K562 (cell line): ENCODE measurements around the gene DNAJC6. TPM values are rescaled to one million over a fixed set of nuclear protein-coding genes. Genes with fewer than 3 reads are reported as not detected.

Experiments
- ATF4 ChIP-seq: fragments of 450-650 bp; formaldehyde crosslinking; IDR thresholded peaks from 2 replicates; pipeline ENCODE4 v1.4.0; 2022; ENCODE audit warnings: mild to moderate bottlenecking, moderate library complexity
- CBX5 ChIP-seq: IDR thresholded peaks from 2 replicates; pipeline ENCODE4 v1.6.1; 2014; ENCODE audit warnings: low read depth, borderline replicate concordance
- CREB5 ChIP-seq: fragments of 250-450 bp; sonication (Bioruptor Pico); IDR thresholded peaks from 2 replicates; pipeline ENCODE4 v1.5.0; 2020; ENCODE audit warnings: mild to moderate bottlenecking
- CREM ChIP-seq: IDR thresholded peaks from 2 replicates; pipeline ENCODE4 v1.6.1; 2014; ENCODE audit warnings: antibody characterized with exemption, low read depth
- CSDE1 ChIP-seq, 2 experiments: fragments of 450-650 bp; IDR thresholded peaks; 2 replicates each; pipeline ENCODE4 v1.6.1; 2016; ENCODE audit warnings: mild to moderate bottlenecking in 1 of 2
- CUX1 ChIP-seq: fragments of 200-800 bp; sonication (Bioruptor generic); IDR thresholded peaks from 2 replicates; pipeline ENCODE4 v1.6.1; 2016; ENCODE audit warnings: missing genetic modification characterization, missing compliant biosample characterization
- FOSL1 ChIP-seq: fragments of 200-800 bp; sonication (Bioruptor generic); conservative IDR thresholded peaks from 2 replicates; pipeline ENCODE4 v1.6.1; 2016; ENCODE audit warnings: missing genetic modification characterization, missing compliant biosample characterization
- GMEB1 ChIP-seq: fragments of 250-450 bp; sonication (Bioruptor Pico); IDR thresholded peaks from 2 replicates; pipeline ENCODE4 v1.4.0; 2020; ENCODE audit warnings: mild to moderate bottlenecking
- NCOA6 ChIP-seq: fragments of 450-650 bp; IDR thresholded peaks from 2 replicates; pipeline ENCODE4 v1.6.1; 2017; ENCODE audit warnings: mild to moderate bottlenecking
- NRF1 ChIP-seq, 2 experiments: fragments of 450-650 bp; IDR thresholded peaks in 1 of 2; conservative IDR thresholded peaks in 1 of 2; 2 replicates each; pipeline ENCODE4 v1.6.1; 2014; ENCODE audit warnings: mild to moderate bottlenecking in 2 of 2
- PML ChIP-seq: IDR thresholded peaks from 2 replicates; pipeline ENCODE4 v1.6.1; 2012; ENCODE audit warnings: low read length, inconsistent platforms
- RFX1 ChIP-seq: fragments of 450-650 bp; IDR thresholded peaks from 2 replicates; pipeline ENCODE4 v1.6.1; 2016; ENCODE audit warnings: mild to moderate bottlenecking, moderate library complexity
- TOE1 ChIP-seq, 2 experiments: fragments of 450-650 bp in 1 of 2; sonication (generic) in 1 of 2; formaldehyde crosslinking in 1 of 2; IDR thresholded peaks; 2 replicates each; pipeline versions ENCODE4 v1.7.1 to v1.8.0; 2016 to 2022; ENCODE audit warnings: borderline replicate concordance in 2 of 2, mild to moderate bottlenecking in 2 of 2, antibody characterized with exemption in 1 of 2, inconsistent platforms in 1 of 2, low read depth in 1 of 2, missing genetic modification reagents in 1 of 2, moderate library complexity in 1 of 2
- VEZF1 ChIP-seq: fragments of 200-800 bp; sonication (Bioruptor generic); IDR thresholded peaks from 2 replicates; pipeline ENCODE4 v1.6.1; 2017; ENCODE audit warnings: missing genetic modification characterization, missing compliant biosample characterization
- ZNF184 ChIP-seq: sonication (generic); formaldehyde crosslinking; IDR thresholded peaks from 2 replicates; pipeline ENCODE4 v1.5.0; 2020; ENCODE audit warnings: missing genetic modification reagents
- ZNF584 ChIP-seq: fragments of 200-800 bp; sonication (Bioruptor generic); IDR thresholded peaks from 2 replicates; pipeline ENCODE4 v1.6.1; 2016; ENCODE audit warnings: low read depth, mild to moderate bottlenecking, missing genetic modification characterization, missing compliant biosample characterization
- polyA plus RNA-seq, 8 experiments: library from polyadenylated mRNA; depleted of rRNA in 4 of 8; stranded (reverse) in 5 of 8; unstranded in 3 of 8; fragments of >200 nt; fragmentation: Nextera tagmentation in 2 of 8; fragmentation: Illumina TruSeq in 1 of 8; extraction: Ambion mirVana in 2 of 8; extraction: Trizol in 1 of 8; gene quantifications; 2 replicates each; pipeline versions ENCODE4 v1.2.1 to v1.2.3, GENCODE V29; 2011 to 2014; ENCODE audit warnings: inconsistent platforms in 1 of 8, missing spikeins in 1 of 8
- total RNA-seq, 7 experiments: library from RNA; depleted of rRNA in 6 of 7; stranded (reverse); fragments of >200 nt in 6 of 7; fragmentation: Illumina TruSeq in 2 of 7; extraction: Trizol in 2 of 7; gene quantifications; 2 replicates each; pipeline versions ENCODE4 v1.2.1 to v1.2.3, GENCODE V29; 2011 to 2021; ENCODE audit warnings: low replicate concordance in 1 of 7

DNAJC6 gene
- total and polyA plus RNA-seq, 9 of the 15 experiments (the other 6 are each of a cell fraction or from before 2014, with no cell fraction given), result 6.7 to 78.7 (median 28.0) TPM

DNA sequence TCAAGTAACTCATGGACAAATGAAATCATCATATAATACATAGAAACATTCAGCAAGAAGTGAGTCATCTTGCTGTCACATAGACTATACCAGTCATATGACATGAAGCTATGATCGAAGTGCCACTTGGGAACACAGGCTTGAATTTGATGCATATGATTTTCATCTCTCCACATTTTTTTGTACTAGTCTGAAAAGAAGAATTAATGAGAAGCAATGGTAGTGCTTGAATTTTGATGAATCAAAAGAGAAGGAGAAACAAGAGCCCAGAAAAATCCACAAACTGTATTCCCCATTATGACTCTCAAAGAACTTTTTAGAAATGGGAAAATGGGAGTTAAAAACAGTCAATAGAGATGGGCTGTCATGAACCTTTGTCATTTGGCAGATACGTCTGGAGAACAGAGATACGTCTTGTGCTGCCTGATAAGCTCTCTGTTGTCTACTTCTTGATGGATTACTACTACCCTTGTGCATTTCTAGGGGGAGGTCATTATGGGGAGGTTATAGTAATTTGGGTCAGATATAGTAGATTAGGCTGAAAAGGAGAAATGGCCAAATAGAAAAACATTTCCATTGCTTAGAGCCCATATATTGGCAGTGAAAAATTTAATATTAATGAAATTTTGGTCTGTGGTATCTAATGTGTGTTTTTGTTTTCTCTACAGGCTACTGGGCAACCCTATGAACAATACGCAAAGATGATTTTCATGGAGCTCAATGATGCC lies 103.1 kb downstream of the DNAJC6 start (continued):
- no peak for TF ChIP-seq CSDE1 (IDR thresholded peaks at IDR 0.05)
- TF ChIP-seq NCOA6, result no peak; the same call in 1 of the 2 replicates
- no peak for TF ChIP-seq NRF1 (conservative IDR thresholded peaks at IDR 0.05 in 1 of 2, IDR thresholded peaks at IDR 0.05 in 1 of 2)
- TF ChIP-seq ZNF184 (CRISPR knock-in tag), result no peak
- peak; percentile 9; the same call in 1 of the 2 replicates for TF ChIP-seq ZNF584
- TF ChIP-seq GMEB1, result 0 out of 2 replicates have a peak, but pooled peaks have one; percentile 29
- peak; percentile 60; the same call in 1 of the 2 replicates for TF ChIP-seq ATF4 (CRISPR knock-in tag)
- TF ChIP-seq RFX1, result no peak
- TF ChIP-seq VEZF1 (CRISPR knock-in tag), result peak; percentile 86
- TF ChIP-seq CUX1 (CRISPR knock-in tag), result peak; percentile 91
- TF ChIP-seq PML, result peak; percentile 99
- TF ChIP-seq CBX5, result no peak
- TF ChIP-seq CREB5 (CRISPR knock-in tag), result peak; percentile 48; the same call in 1 of the 2 replicates
- TF ChIP-seq TOE1 (IDR thresholded peaks at IDR 0.05; ENCODE audit: borderline replicate concordance), result peak; percentile 72
- no peak for TF ChIP-seq TOE1 (CRISPR knock-in tag; IDR thresholded peaks at IDR 0.05; ENCODE audit: borderline replicate concordance, low read depth)
- TF ChIP-seq FOSL1 (tag), result peak; percentile 98
- peak; percentile 78 for TF ChIP-seq CREM
